ENCODE measurements around the gene MR1.

DNA sequence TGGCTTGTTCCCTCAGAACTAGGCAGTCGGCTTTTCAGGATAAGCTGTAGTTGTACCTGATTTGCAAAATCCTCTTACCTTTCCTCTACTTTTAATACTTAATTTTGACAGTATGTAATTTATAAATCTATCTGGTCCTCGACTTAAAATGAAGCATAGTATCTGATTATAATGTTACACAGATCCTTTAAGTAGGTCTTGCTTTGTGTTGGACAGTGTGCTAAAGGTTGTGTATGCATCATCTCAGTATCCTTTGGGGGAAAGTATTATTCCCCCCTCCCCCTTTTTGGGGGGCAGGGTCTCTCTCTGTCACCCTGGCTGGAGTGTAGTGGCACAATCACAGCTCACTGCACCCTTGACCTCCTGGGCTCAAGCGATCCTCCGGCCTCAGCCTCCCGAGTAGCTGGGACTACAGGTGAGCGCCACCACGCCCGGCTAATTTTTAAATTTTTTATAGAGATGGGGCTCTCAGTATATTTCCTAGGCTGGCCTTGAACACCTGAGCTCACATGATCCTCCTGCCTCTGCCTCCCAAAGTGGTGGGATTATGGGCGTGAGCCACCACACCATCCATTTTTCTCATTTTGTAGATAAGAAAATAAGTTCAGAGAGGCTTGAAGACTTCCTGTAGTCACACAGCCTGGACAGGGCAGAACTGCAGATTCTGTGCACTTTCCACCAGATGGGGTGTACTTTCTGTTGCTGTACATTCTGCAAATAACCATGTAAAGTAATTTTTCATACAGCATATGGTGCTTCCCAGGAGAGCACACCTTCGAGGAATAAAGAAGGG is 10.3 kb upstream of the MR1 start:
- TF ChIP-seq, protein P1, sequence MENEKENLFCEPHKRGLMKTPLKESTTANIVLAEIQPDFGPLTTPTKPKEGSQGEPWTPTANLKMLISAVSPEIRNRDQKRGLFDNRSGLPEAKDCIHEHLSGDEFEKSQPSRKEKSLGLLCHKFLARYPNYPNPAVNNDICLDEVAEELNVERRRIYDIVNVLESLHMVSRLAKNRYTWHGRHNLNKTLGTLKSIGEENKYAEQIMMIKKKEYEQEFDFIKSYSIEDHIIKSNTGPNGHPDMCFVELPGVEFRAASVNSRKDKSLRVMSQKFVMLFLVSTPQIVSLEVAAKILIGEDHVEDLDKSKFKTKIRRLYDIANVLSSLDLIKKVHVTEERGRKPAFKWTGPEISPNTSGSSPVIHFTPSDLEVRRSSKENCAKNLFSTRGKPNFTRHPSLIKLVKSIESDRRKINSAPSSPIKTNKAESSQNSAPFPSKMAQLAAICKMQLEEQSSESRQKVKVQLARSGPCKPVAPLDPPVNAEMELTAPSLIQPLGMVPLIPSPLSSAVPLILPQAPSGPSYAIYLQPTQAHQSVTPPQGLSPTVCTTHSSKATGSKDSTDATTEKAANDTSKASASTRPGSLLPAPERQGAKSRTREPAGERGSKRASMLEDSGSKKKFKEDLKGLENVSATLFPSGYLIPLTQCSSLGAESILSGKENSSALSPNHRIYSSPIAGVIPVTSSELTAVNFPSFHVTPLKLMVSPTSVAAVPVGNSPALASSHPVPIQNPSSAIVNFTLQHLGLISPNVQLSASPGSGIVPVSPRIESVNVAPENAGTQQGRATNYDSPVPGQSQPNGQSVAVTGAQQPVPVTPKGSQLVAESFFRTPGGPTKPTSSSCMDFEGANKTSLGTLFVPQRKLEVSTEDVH (IDR thresholded peaks at IDR 0.05; ENCODE audit: low read depth, partially characterized antibody): no peak
- TF ChIP-seq FOXA1 (IDR thresholded peaks at IDR 0.05; ENCODE audit: borderline replicate concordance): no peak
- no peak for TF ChIP-seq MCM5 (IDR thresholded peaks at IDR 0.05; ENCODE audit: low read depth)
- no peak for TF ChIP-seq CTCF (IDR thresholded peaks at IDR 0.05 in 2 of 3, conservative IDR thresholded peaks at IDR 0.05 in 1 of 3; ENCODE audit: insufficient read depth in 2 of 3, low read depth in 1 of 3, low read length in 3 of 3)
- no peak for TF ChIP-seq NCOA4 (IDR thresholded peaks at IDR 0.05; ENCODE audit: partially characterized antibody)
- TF ChIP-seq ZNF76 (CRISPR knock-in tag; IDR thresholded peaks at IDR 0.05; ENCODE audit: borderline replicate concordance): no peak
- no peak for TF ChIP-seq TRIM28 (IDR thresholded peaks at IDR 0.05)
- TF ChIP-seq, protein P2, sequence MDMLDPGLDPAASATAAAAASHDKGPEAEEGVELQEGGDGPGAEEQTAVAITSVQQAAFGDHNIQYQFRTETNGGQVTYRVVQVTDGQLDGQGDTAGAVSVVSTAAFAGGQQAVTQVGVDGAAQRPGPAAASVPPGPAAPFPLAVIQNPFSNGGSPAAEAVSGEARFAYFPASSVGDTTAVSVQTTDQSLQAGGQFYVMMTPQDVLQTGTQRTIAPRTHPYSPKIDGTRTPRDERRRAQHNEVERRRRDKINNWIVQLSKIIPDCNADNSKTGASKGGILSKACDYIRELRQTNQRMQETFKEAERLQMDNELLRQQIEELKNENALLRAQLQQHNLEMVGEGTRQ (CRISPR knock-in tag; IDR thresholded peaks at IDR 0.05): no peak
- no peak for TF ChIP-seq HSF4 (CRISPR knock-in tag; IDR thresholded peaks at IDR 0.05; ENCODE audit: borderline replicate concordance)
